NCI-H2196 treated with DMSO at 0.1 percent for 48 hours (cell line): ENCODE results near the gene MON1B.
"Not testable (repeated sequence)": the region's sequence is repeated elsewhere in the genome, so short reads cannot be mapped to it uniquely, and the experiment has no call there.

ENCODE experiments used
- DNase-seq: peaks from one replicate; lab custom pipeline; 2025; ENCODE audit not compliant: unreplicated experiment; lab: John Stamatoyannopoulos, UW

MON1B gene

DNA sequence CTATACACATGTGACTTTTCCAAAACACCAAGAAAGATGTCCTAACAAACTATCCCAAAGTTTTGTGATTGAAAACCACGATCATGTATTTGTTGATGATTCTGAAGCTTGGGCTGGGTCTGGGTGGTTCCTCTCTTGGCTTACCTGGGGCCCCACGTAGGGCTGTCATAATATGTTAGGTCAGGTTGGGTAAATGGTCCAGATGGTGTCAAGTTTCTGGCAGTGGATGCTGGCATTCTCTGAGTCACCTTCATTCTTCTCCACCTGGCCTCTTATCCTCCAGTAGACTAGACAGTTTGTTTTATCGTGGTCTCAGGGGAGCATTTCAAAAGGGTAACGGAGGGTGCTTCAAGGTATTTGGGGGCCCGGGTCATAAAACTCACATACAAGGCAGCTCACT is 47.6 kb downstream of the MON1B start:
- DNase-seq: no peak

- not testable (repeated sequence) for DNase-seq
These were observed 51.5 kb downstream of the MON1B start for GRCh38 chr16:77242471-77242870.

GRCh38 chr16:77246150-77246549 is 55.2 kb downstream of the MON1B start:
- DNase-seq: no peak

- no peak for DNase-seq
These were observed 59.4 kb downstream of the MON1B start for GRCh38 chr16:77250400-77250799.
